HepG2 (cell line): ENCODE results near the gene ADGRE3. TPM values are rescaled to one million over a fixed set of nuclear protein-coding genes. Genes with fewer than 3 reads are reported as not detected.

Experiments used
- ATAC-seq: fragments of 200-7000 bp; cut with Tn5 transposase; 3 replicates; pipeline ENCODE4 v1.9.1; 2020; ENCODE audit warnings: mild to moderate bottlenecking, moderate library complexity
- BruUV-seq: library from RNA; stranded (reverse); fragments of 400-500 nt; replicated peaks from 2 replicates; lab custom pipeline; 2021; lab: Mats Ljungman, UMichigan
- CTCF ChIA-PET: fragments of 300-600 bp; formaldehyde crosslinking; extraction: SDS; loops from one replicate; lab custom pipeline; 2021; ENCODE audit warnings: low total read pairs, inconsistent platforms, low intra/inter-chr PET ratio; lab: Yijun Ruan, JAX
- POLR2A ChIA-PET: fragments of 350-600 bp; sonication (Branson Sonifier 250); formaldehyde crosslinking; loops from one replicate; lab custom pipeline; 2020; ENCODE audit warnings: antibody characterized with exemption, inconsistent platforms; lab: Yijun Ruan, JAX
- DNase-seq: peaks from one replicate; pipeline ENCODE4 v3.0.0-alpha.2; 2015; ENCODE audit warnings: low spot score
- FAIRE-seq: peaks from 3 replicates; lab custom pipeline; 2011; peaks lifted over from hg19 to GRCh38; lab: Jason Lieb, UNC
- H2AFZ ChIP-seq: one replicate; pipeline ENCODE4 v1.6.1; 2011; ENCODE audit warnings: low read length, inconsistent platforms
- H3K27ac ChIP-seq: fragments of 300-600 bp; 3 replicates; pipeline ENCODE4 v1.8.0; 2011; ENCODE audit warnings: mixed run types, mild to moderate bottlenecking, mixed read lengths, low read length, inconsistent platforms; ENCODE audit not compliant: insufficient read depth; ENCODE audit errors: extremely low read length
- H3K27me3 ChIP-seq, 2 experiments: fragments of 200-600 bp in 1 of 2; 2 replicates in 1 of 2; 3 replicates in 1 of 2; pipeline versions ENCODE4 v1.6.0 to v1.8.0; 2011; ENCODE audit warnings: low read length in 2 of 2, mild to moderate bottlenecking in 2 of 2, moderate library complexity in 2 of 2, inconsistent platforms in 1 of 2; ENCODE audit not compliant: insufficient read depth in 2 of 2, control insufficient read depth in 1 of 2
- H3K36me3 ChIP-seq, 2 experiments: fragments of 200-600 bp in 1 of 2; replicated peaks in 1 of 2; 2 replicates in 1 of 2; 3 replicates in 1 of 2; pipeline versions ENCODE4 v1.5.1 to v1.8.0; 2011; ENCODE audit warnings: low read length in 2 of 2, inconsistent platforms in 1 of 2; ENCODE audit not compliant: insufficient read depth in 2 of 2, control insufficient read depth in 1 of 2
- H3K4me1 ChIP-seq: 2 replicates; pipeline ENCODE4 v1.5.1; 2012; ENCODE audit warnings: low read length, inconsistent platforms; ENCODE audit not compliant: insufficient read depth
- H3K4me2 ChIP-seq: 2 replicates; pipeline ENCODE4 v1.6.0; 2011; ENCODE audit warnings: low read depth, low read length, inconsistent platforms
- H3K4me3 ChIP-seq, 3 experiments: fragments of 200-600 bp in 1 of 3; sonication (generic), shearing (Covaris generic) in 1 of 3; replicated peaks in 1 of 3; 2 replicates each; pipeline ENCODE4 v1.5.1; 2011 to 2016; ENCODE audit warnings: low read length in 3 of 3, inconsistent platforms in 2 of 3, low read depth in 2 of 3, mild to moderate bottlenecking in 2 of 3, control low read depth in 1 of 3, mixed read lengths in 1 of 3; ENCODE audit not compliant: insufficient read depth in 1 of 3
- H3K79me2 ChIP-seq: one replicate; pipeline ENCODE4 v1.6.1; 2011; ENCODE audit warnings: low read length, inconsistent platforms; ENCODE audit not compliant: insufficient read depth
- H3K9ac ChIP-seq: 2 replicates; pipeline ENCODE4 v1.6.0; 2011; ENCODE audit warnings: mild to moderate bottlenecking, low read depth, low read length, inconsistent platforms; ENCODE audit not compliant: insufficient read depth
- H3K9me3 ChIP-seq: 2 replicates; pipeline ENCODE4 v1.5.1; 2012; ENCODE audit warnings: mild to moderate bottlenecking, low read length
- H4K20me1 ChIP-seq: 2 replicates; pipeline ENCODE4 v1.6.0; 2011; ENCODE audit warnings: inconsistent platforms, mild to moderate bottlenecking, low read length, moderate library complexity; ENCODE audit not compliant: insufficient read depth
- ATF7-NPFF ChIP-seq: sonication (generic); formaldehyde crosslinking; IDR thresholded peaks from 2 replicates; pipeline ENCODE4 v1.8.1; 2023; ENCODE audit warnings: mild to moderate bottlenecking, low read depth, missing genetic modification reagents, moderate library complexity
- CBX2 ChIP-seq, 2 experiments: fragments of 200-600 bp in 1 of 2; sonication (generic); formaldehyde crosslinking in 1 of 2; IDR thresholded peaks; 2 replicates each; pipeline versions ENCODE4 v1.7.0 to v1.8.1; 2018 to 2022; ENCODE audit warnings: low read depth in 2 of 2, low read length in 1 of 2, mild to moderate bottlenecking in 1 of 2, missing genetic modification reagents in 1 of 2
- ELF4 ChIP-seq: sonication (generic); formaldehyde crosslinking; IDR thresholded peaks from 2 replicates; pipeline ENCODE4 v1.5.0; 2020; ENCODE audit warnings: missing genetic modification reagents, mild to moderate bottlenecking, moderate library complexity, borderline replicate concordance
- ISX ChIP-seq: sonication (generic); formaldehyde crosslinking; conservative IDR thresholded peaks from 2 replicates; pipeline ENCODE4 v1.5.0; 2020; ENCODE audit warnings: missing genetic modification reagents
- NFYC ChIP-seq: IDR thresholded peaks from 2 replicates; pipeline ENCODE4 v1.6.1; 2016; ENCODE audit warnings: missing genetic modification reagents, missing compliant biosample characterization
- ONECUT2 ChIP-seq: sonication (generic); formaldehyde crosslinking; IDR thresholded peaks from 2 replicates; pipeline ENCODE4 v1.4.0; 2020; ENCODE audit warnings: missing genetic modification reagents
- RXRA ChIP-seq: sonication (generic); formaldehyde crosslinking; IDR thresholded peaks from 2 replicates; pipeline ENCODE4 v1.5.1; 2020; ENCODE audit warnings: missing genetic modification reagents
- SMC3 ChIP-seq: IDR thresholded peaks from 2 replicates; pipeline ENCODE4 v1.6.1; 2011; ENCODE audit warnings: low read length, improper control_type of control experiment
- ZKSCAN5 ChIP-seq: sonication (generic); formaldehyde crosslinking; IDR thresholded peaks from 2 replicates; pipeline ENCODE4 v1.5.1; 2020; ENCODE audit warnings: mild to moderate bottlenecking, missing genetic modification reagents
- ZNF180 ChIP-seq: sonication (generic); formaldehyde crosslinking; IDR thresholded peaks from 2 replicates; pipeline ENCODE4 v1.4.0; 2020; ENCODE audit warnings: low read depth, missing genetic modification reagents, borderline replicate concordance
- ZNF224 ChIP-seq: sonication (generic); formaldehyde crosslinking; IDR thresholded peaks from 2 replicates; pipeline ENCODE4 v1.5.0; 2020; ENCODE audit warnings: mild to moderate bottlenecking, missing genetic modification reagents
- ZNF337 ChIP-seq: sonication (generic); formaldehyde crosslinking; IDR thresholded peaks from 2 replicates; pipeline ENCODE4 v1.5.1; 2020; ENCODE audit warnings: missing genetic modification reagents, low read depth, mild to moderate bottlenecking, borderline replicate concordance
- ZNF672 ChIP-seq: sonication (generic); formaldehyde crosslinking; IDR thresholded peaks from 2 replicates; pipeline ENCODE4 v1.8.1; 2022; ENCODE audit warnings: missing genetic modification reagents
- WGBS: methylation state at CpG from one replicate; pipeline ENCODE4 v1.1.6; 2017; ENCODE audit warnings: low lambda C conversion rate; 5-methylcytosine and 5-hydroxymethylcytosine counted together
- in situ Hi-C: cut with HindIII; loops from 2 replicates; pipeline ENCODE4 v1.10.0; 2017; ENCODE audit warnings: low pct_unique_long_range_greater_than_20kb; ENCODE audit not compliant: extremely low pct_ligation_motif_present
- intact Hi-C: fragments of 100-400 bp; cut with micrococcal nuclease; formaldehyde crosslinking; loops from one replicate; pipeline ENCODE4 v1.10.0; 2022; ENCODE audit not compliant: unreplicated experiment
- polyA plus RNA-seq, 8 experiments: library from polyadenylated mRNA; depleted of rRNA in 3 of 8; stranded (reverse) in 7 of 8; unstranded in 1 of 8; fragments of >200 nt; fragmentation: Illumina TruSeq in 4 of 8; extraction: Trizol in 4 of 8; gene quantifications; 2 replicates each; pipeline versions ENCODE4 v1.2.1 to v1.2.3, GENCODE V29; 2011 to 2016; ENCODE audit warnings: low read depth in 4 of 8, missing spikeins in 1 of 8, mixed read lengths in 1 of 8; ENCODE audit not compliant: insufficient read depth in 1 of 8
- total RNA-seq, 5 experiments: library from RNA; depleted of rRNA; stranded (reverse); fragments of >200 nt; fragmentation: Illumina TruSeq; extraction: Trizol; gene quantifications; 2 replicates each; pipeline ENCODE4 v1.2.3, GENCODE V29; 2016; ENCODE audit warnings: low read depth in 1 of 5
- TF ChIP-seq, protein P1 (sequence below): sonication (generic); formaldehyde crosslinking; IDR thresholded peaks from 2 replicates; pipeline ENCODE4 v1.9.0; 2021; ENCODE audit warnings: missing genetic modification reagents, borderline replicate concordance
- TF ChIP-seq, protein P2 (sequence below): sonication (generic); formaldehyde crosslinking; IDR thresholded peaks from 2 replicates; pipeline ENCODE4 v1.5.1; 2020; ENCODE audit warnings: missing genetic modification reagents, mild to moderate bottlenecking, borderline replicate concordance
- TF ChIP-seq, protein P3 (sequence below): sonication (generic); formaldehyde crosslinking; IDR thresholded peaks from 2 replicates; pipeline ENCODE4 v1.4.0; 2020; ENCODE audit warnings: missing genetic modification reagents, mild to moderate bottlenecking, borderline replicate concordance
- TF ChIP-seq, protein P4 (sequence below): sonication (generic); formaldehyde crosslinking; IDR thresholded peaks from 2 replicates; pipeline ENCODE4 v1.9.0; 2021; ENCODE audit warnings: missing genetic modification reagents, borderline replicate concordance

Gene ADGRE3
- total and polyA plus RNA-seq, 2 of the 13 experiments (the other 11 are each of a cell fraction or from before 2014, with no cell fraction given), result not detected

DNA sequence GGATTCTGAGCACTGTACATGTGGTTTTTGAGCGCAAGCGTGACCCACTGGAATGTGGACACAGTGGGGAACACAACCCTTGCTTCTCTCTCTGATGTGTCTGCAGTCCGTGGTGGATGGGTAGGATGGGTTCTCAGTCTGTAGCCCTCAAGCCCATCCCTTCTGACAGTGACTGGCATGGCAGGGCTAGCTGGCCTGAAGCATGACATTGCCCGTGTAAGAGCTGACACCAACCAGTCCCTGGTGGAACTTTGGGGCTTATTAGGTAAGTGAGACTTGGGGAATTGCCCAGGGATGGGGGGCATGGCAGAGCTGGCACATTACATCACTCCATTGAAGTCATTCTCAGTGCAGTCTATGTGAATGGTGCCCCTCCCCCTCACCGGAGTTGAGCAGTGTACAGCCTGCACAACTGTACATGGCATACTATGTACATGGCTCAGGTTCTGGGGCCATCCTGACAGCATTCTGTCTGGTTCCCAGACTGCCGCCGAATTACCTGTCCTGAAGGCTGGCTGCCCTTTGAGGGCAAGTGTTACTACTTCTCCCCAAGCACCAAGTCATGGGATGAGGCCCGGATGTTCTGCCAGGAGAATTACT, 75.0 kb downstream of the ADGRE3 start:
- Histone ChIP-seq H3K27me3 (no peaks in the 10 kb centered on the region; a peak in 1 of 5 replicates), H3K79me2 (no peaks in the 10 kb centered on the region), H3K9me3 (0 out of 2 replicates have a peak, but pooled peaks cover 9% of the 10 kb centered on the region), H3K27ac (no peak overlapping the region), H3K4me3 (no peak overlapping the region), H3K36me3 (no peaks in the 10 kb centered on the region), H2AFZ (no peak overlapping the region), H3K4me2 (no peak overlapping the region), H3K4me1 (no peaks in the 10 kb centered on the region), H4K20me1 (no peaks in the 10 kb centered on the region), H3K9ac (no peak overlapping the region)
- in situ Hi-C loops, result no loop called here
- BruUV-seq, result no TSS peak
- ChIA-PET POLR2A (no interaction called here), CTCF (no interaction called here)
- DNase-seq (no peak), ATAC-seq (no peak), FAIRE-seq (no peak)
- intact Hi-C loops, result no loop called here
- TF ChIP-seq ZNF224 (CRISPR knock-in tag), result no peak
- no peak for TF ChIP-seq ONECUT2
- TF ChIP-seq ELF4 (CRISPR knock-in tag), result no peak
- no peak for TF ChIP-seq ZNF180 (CRISPR knock-in tag)
- TF ChIP-seq, protein P1, sequence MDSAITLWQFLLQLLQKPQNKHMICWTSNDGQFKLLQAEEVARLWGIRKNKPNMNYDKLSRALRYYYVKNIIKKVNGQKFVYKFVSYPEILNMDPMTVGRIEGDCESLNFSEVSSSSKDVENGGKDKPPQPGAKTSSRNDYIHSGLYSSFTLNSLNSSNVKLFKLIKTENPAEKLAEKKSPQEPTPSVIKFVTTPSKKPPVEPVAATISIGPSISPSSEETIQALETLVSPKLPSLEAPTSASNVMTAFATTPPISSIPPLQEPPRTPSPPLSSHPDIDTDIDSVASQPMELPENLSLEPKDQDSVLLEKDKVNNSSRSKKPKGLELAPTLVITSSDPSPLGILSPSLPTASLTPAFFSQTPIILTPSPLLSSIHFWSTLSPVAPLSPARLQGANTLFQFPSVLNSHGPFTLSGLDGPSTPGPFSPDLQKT (CRISPR knock-in tag), result no peak
- no peak for TF ChIP-seq CBX2 (IDR thresholded peaks at IDR 0.05; ENCODE audit: low read depth, low read length)
- TF ChIP-seq CBX2 (CRISPR knock-in tag; IDR thresholded peaks at IDR 0.05; ENCODE audit: low read depth), result no peak
- TF ChIP-seq, protein P2, sequence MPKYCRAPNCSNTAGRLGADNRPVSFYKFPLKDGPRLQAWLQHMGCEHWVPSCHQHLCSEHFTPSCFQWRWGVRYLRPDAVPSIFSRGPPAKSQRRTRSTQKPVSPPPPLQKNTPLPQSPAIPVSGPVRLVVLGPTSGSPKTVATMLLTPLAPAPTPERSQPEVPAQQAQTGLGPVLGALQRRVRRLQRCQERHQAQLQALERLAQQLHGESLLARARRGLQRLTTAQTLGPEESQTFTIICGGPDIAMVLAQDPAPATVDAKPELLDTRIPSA (CRISPR knock-in tag), result no peak
- TF ChIP-seq RXRA (CRISPR knock-in tag), result no peak
- TF ChIP-seq, protein P3, sequence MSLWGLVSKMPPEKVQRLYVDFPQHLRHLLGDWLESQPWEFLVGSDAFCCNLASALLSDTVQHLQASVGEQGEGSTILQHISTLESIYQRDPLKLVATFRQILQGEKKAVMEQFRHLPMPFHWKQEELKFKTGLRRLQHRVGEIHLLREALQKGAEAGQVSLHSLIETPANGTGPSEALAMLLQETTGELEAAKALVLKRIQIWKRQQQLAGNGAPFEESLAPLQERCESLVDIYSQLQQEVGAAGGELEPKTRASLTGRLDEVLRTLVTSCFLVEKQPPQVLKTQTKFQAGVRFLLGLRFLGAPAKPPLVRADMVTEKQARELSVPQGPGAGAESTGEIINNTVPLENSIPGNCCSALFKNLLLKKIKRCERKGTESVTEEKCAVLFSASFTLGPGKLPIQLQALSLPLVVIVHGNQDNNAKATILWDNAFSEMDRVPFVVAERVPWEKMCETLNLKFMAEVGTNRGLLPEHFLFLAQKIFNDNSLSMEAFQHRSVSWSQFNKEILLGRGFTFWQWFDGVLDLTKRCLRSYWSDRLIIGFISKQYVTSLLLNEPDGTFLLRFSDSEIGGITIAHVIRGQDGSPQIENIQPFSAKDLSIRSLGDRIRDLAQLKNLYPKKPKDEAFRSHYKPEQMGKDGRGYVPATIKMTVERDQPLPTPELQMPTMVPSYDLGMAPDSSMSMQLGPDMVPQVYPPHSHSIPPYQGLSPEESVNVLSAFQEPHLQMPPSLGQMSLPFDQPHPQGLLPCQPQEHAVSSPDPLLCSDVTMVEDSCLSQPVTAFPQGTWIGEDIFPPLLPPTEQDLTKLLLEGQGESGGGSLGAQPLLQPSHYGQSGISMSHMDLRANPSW (CRISPR knock-in tag), result no peak
- TF ChIP-seq ATF7-NPFF (CRISPR knock-in tag), result no peak
- no peak for TF ChIP-seq NFYC (CRISPR knock-in tag)
- no peak for TF ChIP-seq ISX (CRISPR knock-in tag)
- no peak for TF ChIP-seq SMC3
- no peak for TF ChIP-seq ZNF672 (CRISPR knock-in tag)
- TF ChIP-seq, protein P4, sequence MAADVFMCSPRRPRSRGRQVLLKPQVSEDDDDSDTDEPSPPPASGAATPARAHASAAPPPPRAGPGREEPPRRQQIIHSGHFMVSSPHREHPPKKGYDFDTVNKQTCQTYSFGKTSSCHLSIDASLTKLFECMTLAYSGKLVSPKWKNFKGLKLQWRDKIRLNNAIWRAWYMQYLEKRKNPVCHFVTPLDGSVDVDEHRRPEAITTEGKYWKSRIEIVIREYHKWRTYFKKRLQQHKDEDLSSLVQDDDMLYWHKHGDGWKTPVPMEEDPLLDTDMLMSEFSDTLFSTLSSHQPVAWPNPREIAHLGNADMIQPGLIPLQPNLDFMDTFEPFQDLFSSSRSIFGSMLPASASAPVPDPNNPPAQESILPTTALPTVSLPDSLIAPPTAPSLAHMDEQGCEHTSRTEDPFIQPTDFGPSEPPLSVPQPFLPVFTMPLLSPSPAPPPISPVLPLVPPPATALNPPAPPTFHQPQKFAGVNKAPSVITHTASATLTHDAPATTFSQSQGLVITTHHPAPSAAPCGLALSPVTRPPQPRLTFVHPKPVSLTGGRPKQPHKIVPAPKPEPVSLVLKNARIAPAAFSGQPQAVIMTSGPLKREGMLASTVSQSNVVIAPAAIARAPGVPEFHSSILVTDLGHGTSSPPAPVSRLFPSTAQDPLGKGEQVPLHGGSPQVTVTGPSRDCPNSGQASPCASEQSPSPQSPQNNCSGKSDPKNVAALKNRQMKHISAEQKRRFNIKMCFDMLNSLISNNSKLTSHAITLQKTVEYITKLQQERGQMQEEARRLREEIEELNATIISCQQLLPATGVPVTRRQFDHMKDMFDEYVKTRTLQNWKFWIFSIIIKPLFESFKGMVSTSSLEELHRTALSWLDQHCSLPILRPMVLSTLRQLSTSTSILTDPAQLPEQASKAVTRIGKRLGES (CRISPR knock-in tag), result no peak
- no peak for TF ChIP-seq ZNF337 (CRISPR knock-in tag)
- TF ChIP-seq ZKSCAN5 (CRISPR knock-in tag), result no peak
- WGBS, result 57% methylated on average over 5 of the region's 8 CpGs
